Endothelial cell (in vitro differentiated cells): ENCODE measurements around the gene BTBD2. TPM values are rescaled to one million over a fixed set of nuclear protein-coding genes. Genes with fewer than 3 reads are reported as not detected.

Source experiments
- DNase-seq: peaks from one replicate; pipeline ENCODE4 v3.0.0; 2021; ENCODE audit warnings: low spot score
- H3K27ac Mint-ChIP-seq: one replicate; pipeline ENCODE4 v1.8.0; 2021; ENCODE audit warnings: mixed read lengths, inconsistent platforms; ENCODE audit not compliant: unreplicated experiment
- H3K27me3 Mint-ChIP-seq: one replicate; pipeline ENCODE4 v1.8.0; 2021; ENCODE audit warnings: mild to moderate bottlenecking, moderate library complexity, mixed read lengths, inconsistent platforms; ENCODE audit not compliant: unreplicated experiment
- H3K36me3 Mint-ChIP-seq: one replicate; pipeline ENCODE4 v1.8.0; 2021; ENCODE audit warnings: mild to moderate bottlenecking, low read depth, mixed read lengths, inconsistent platforms; ENCODE audit not compliant: unreplicated experiment
- H3K4me1 Mint-ChIP-seq: one replicate; pipeline ENCODE4 v1.8.0; 2021; ENCODE audit warnings: mild to moderate bottlenecking, mixed read lengths, inconsistent platforms; ENCODE audit not compliant: unreplicated experiment
- H3K4me3 Mint-ChIP-seq: one replicate; pipeline ENCODE4 v1.8.0; 2021; ENCODE audit warnings: mild to moderate bottlenecking, mixed read lengths, inconsistent platforms; ENCODE audit not compliant: unreplicated experiment
- H3K9me3 Mint-ChIP-seq: one replicate; pipeline ENCODE4 v1.8.0; 2021; ENCODE audit warnings: mixed read lengths, inconsistent platforms; ENCODE audit not compliant: unreplicated experiment
- CTCF ChIP-seq: fragments of 200-600 bp; sonication (generic); IDR thresholded peaks from one replicate; pipeline ENCODE4 v1.5.0; 2021; ENCODE audit warnings: antibody characterized with exemption; ENCODE audit not compliant: unreplicated experiment
- total RNA-seq: library from RNA; stranded (reverse); fragmentation: NEBNext Ultra II Directional; extraction: Animal tissue kit (Norgen Biotek cat#: 25700); gene quantifications from one replicate; pipeline ENCODE4 v1.2.1, GENCODE V29; 2021; ENCODE audit not compliant: unreplicated experiment

BTBD2 gene
- total RNA-seq, 1 donor from 2014 or later: 80.5 TPM

GRCh38 chr19:1986357-1987162 lies 29.0 kb downstream of the BTBD2 start:
- H3K36me3 Mint-ChIP-seq: peaks cover 14% of the 10 kb centered on the region

GRCh38 chr19:1985588-1986356 lies 29.7 kb downstream of the BTBD2 start:
- DNase-seq: no peak
- H3K4me1 Mint-ChIP-seq: no peaks in the 10 kb centered on the region
- H3K27ac Mint-ChIP-seq: no peak overlapping the region
- H3K4me3 Mint-ChIP-seq: no peak overlapping the region
- no peak for TF ChIP-seq CTCF
- no peaks in the 10 kb centered on the region for H3K9me3 Mint-ChIP-seq
- peaks cover 18% of the 10 kb centered on the region for H3K36me3 Mint-ChIP-seq
- peaks cover 3% of the 10 kb centered on the region for H3K27me3 Mint-ChIP-seq

More at GRCh38 chr19:1986357-1987162, 29.0 kb downstream of the BTBD2 start:
- H3K27me3 Mint-ChIP-seq: peaks cover 6% of the 10 kb centered on the region
- H3K4me1 Mint-ChIP-seq: no peaks in the 10 kb centered on the region
- DNase-seq: no peak
- H3K27ac Mint-ChIP-seq: no peak overlapping the region
- H3K9me3 Mint-ChIP-seq: no peaks in the 10 kb centered on the region
- no peak overlapping the region for H3K4me3 Mint-ChIP-seq
- no peak for TF ChIP-seq CTCF

- no peak for DNase-seq
- Mint-ChIP-seq H3K27me3 (peaks cover 3% of the 10 kb centered on the region), H3K27ac (no peak overlapping the region), H3K36me3 (peaks cover 18% of the 10 kb centered on the region), H3K4me1 (no peaks in the 10 kb centered on the region), H3K4me3 (no peak overlapping the region), H3K9me3 (no peaks in the 10 kb centered on the region)
- no peak for TF ChIP-seq CTCF
Observed at GRCh38 chr19:1984357-1984756, 31.2 kb downstream of the BTBD2 start.

GRCh38 chr19:1981253-1981652 lies 34.3 kb downstream of the BTBD2 start:
- Mint-ChIP-seq H3K9me3 (no peaks in the 10 kb centered on the region), H3K36me3 (peaks cover 15% of the 10 kb centered on the region), H3K4me3 (peak overlapping the region; percentile 60), H3K27me3 (peaks cover 3% of the 10 kb centered on the region), H3K4me1 (no peaks in the 10 kb centered on the region), H3K27ac (no peak overlapping the region)
- DNase-seq: no peak
- no peak for TF ChIP-seq CTCF

- no peak for DNase-seq
- TF ChIP-seq CTCF: no peak
- H3K4me3 Mint-ChIP-seq: no peak overlapping the region
- peaks cover 15% of the 10 kb centered on the region for H3K36me3 Mint-ChIP-seq
- H3K27me3 Mint-ChIP-seq: peaks cover 5% of the 10 kb centered on the region
- no peaks in the 10 kb centered on the region for H3K9me3 Mint-ChIP-seq
- H3K4me1 Mint-ChIP-seq: no peaks in the 10 kb centered on the region
- no peak overlapping the region for H3K27ac Mint-ChIP-seq
Observed at GRCh38 chr19:1980809-1981181, 34.7 kb downstream of the BTBD2 start.
